Measurements from ENCODE around the gene CALN1. TPM values are rescaled to one million over a fixed set of nuclear protein-coding genes. Genes with fewer than 3 reads are reported as not detected.

CALN1 gene
- total RNA-seq, 1 donor from 2014 or later: not detected

GRCh38 chr7:71982851-71983250, 429.3 kb downstream of the CALN1 start:
- H3K36me3 Mint-ChIP-seq (ENCODE audit: unreplicated experiment): no peaks in the 10 kb centered on the region
- peaks cover 19% of the 10 kb centered on the region for H3K9me3 Mint-ChIP-seq (ENCODE audit: unreplicated experiment)
- H3K4me3 Mint-ChIP-seq (ENCODE audit: unreplicated experiment): no peak overlapping the region
- no peak overlapping the region for H3K27ac Mint-ChIP-seq (ENCODE audit: unreplicated experiment)
- H3K4me1 Mint-ChIP-seq (ENCODE audit: unreplicated experiment): no peaks in the 10 kb centered on the region
- no peak for TF ChIP-seq CTCF (IDR thresholded peaks at IDR 0.05)
- peak; percentile 42 for DNase-seq (ENCODE audit: extremely low spot score, unreplicated experiment)
- H3K27me3 Mint-ChIP-seq (ENCODE audit: unreplicated experiment): no peaks in the 10 kb centered on the region

- no peak overlapping the region for H3K4me3 Mint-ChIP-seq (ENCODE audit: unreplicated experiment)
- H3K4me1 Mint-ChIP-seq (ENCODE audit: unreplicated experiment): no peaks in the 10 kb centered on the region
- no peak for DNase-seq (ENCODE audit: extremely low spot score, unreplicated experiment)
- TF ChIP-seq CTCF (IDR thresholded peaks at IDR 0.05): no peak
- H3K36me3 Mint-ChIP-seq (ENCODE audit: unreplicated experiment): no peaks in the 10 kb centered on the region
- H3K27ac Mint-ChIP-seq (ENCODE audit: unreplicated experiment): no peak overlapping the region
- H3K27me3 Mint-ChIP-seq (ENCODE audit: unreplicated experiment): no peaks in the 10 kb centered on the region
- H3K9me3 Mint-ChIP-seq (ENCODE audit: unreplicated experiment): peaks cover 11% of the 10 kb centered on the region
These were observed 435.5 kb downstream of the CALN1 start for GRCh38 chr7:71976645-71977044.

- no peak for DNase-seq (ENCODE audit: extremely low spot score, unreplicated experiment)
- H3K9me3 Mint-ChIP-seq (ENCODE audit: unreplicated experiment): peaks cover 11% of the 10 kb centered on the region
- H3K27me3 Mint-ChIP-seq (ENCODE audit: unreplicated experiment): no peaks in the 10 kb centered on the region
- no peak for TF ChIP-seq CTCF (IDR thresholded peaks at IDR 0.05)
- H3K4me3 Mint-ChIP-seq (ENCODE audit: unreplicated experiment): no peak overlapping the region
- no peaks in the 10 kb centered on the region for H3K36me3 Mint-ChIP-seq (ENCODE audit: unreplicated experiment)
- H3K4me1 Mint-ChIP-seq (ENCODE audit: unreplicated experiment): no peaks in the 10 kb centered on the region
- H3K27ac Mint-ChIP-seq (ENCODE audit: unreplicated experiment): no peak overlapping the region
These were observed 437.5 kb downstream of the CALN1 start for GRCh38 chr7:71974611-71975010.

- H3K4me1 Mint-ChIP-seq (ENCODE audit: unreplicated experiment): no peaks in the 10 kb centered on the region
- H3K36me3 Mint-ChIP-seq (ENCODE audit: unreplicated experiment): no peaks in the 10 kb centered on the region
- H3K4me3 Mint-ChIP-seq (ENCODE audit: unreplicated experiment): no peak overlapping the region
- H3K9me3 Mint-ChIP-seq (ENCODE audit: unreplicated experiment): peaks cover 15% of the 10 kb centered on the region
- H3K27ac Mint-ChIP-seq (ENCODE audit: unreplicated experiment): no peak overlapping the region
- no peaks in the 10 kb centered on the region for H3K27me3 Mint-ChIP-seq (ENCODE audit: unreplicated experiment)
- DNase-seq (ENCODE audit: extremely low spot score, unreplicated experiment): no peak
- TF ChIP-seq CTCF (IDR thresholded peaks at IDR 0.05): no peak
These were observed 439.6 kb downstream of the CALN1 start for GRCh38 chr7:71972534-71972933.

- Mint-ChIP-seq H3K27me3 (ENCODE audit: unreplicated experiment) (no peaks in the 10 kb centered on the region), H3K9me3 (ENCODE audit: unreplicated experiment) (peaks cover 7% of the 10 kb centered on the region), H3K36me3 (ENCODE audit: unreplicated experiment) (no peaks in the 10 kb centered on the region), H3K27ac (ENCODE audit: unreplicated experiment) (no peak overlapping the region), H3K4me1 (ENCODE audit: unreplicated experiment) (no peaks in the 10 kb centered on the region), H3K4me3 (ENCODE audit: unreplicated experiment) (no peak overlapping the region)
- no peak for TF ChIP-seq CTCF (IDR thresholded peaks at IDR 0.05)
- DNase-seq (ENCODE audit: extremely low spot score, unreplicated experiment): no peak
These were observed 441.4 kb downstream of the CALN1 start for GRCh38 chr7:71970725-71971124.

Measured in osteocyte (in vitro differentiated cells).